Fibroblast of lung (primary cell): ENCODE data around the gene CRNN.

ENCODE experiments used
- EZH2 ChIP-seq: IDR thresholded peaks from 2 replicates; pipeline ENCODE4 v1.5.1; 2012; ENCODE audit warnings: low read length, control low read depth, mild to moderate bottlenecking; ENCODE audit errors: missing control alignments
- TF ChIP-seq, protein P1 (sequence below), 2 donors: IDR thresholded peaks in 1 of 2; conservative IDR thresholded peaks in 1 of 2; 1 replicate in 1 of 2; 2 replicates in 1 of 2; pipeline ENCODE4 v1.5.1; 2011 to 2012; ENCODE audit warnings: low read length in 2 of 2, control low read depth in 1 of 2, inconsistent platforms in 1 of 2, low read depth in 1 of 2, mild to moderate bottlenecking in 1 of 2

- no peak for TF ChIP-seq EZH2
- TF ChIP-seq, protein P1, sequence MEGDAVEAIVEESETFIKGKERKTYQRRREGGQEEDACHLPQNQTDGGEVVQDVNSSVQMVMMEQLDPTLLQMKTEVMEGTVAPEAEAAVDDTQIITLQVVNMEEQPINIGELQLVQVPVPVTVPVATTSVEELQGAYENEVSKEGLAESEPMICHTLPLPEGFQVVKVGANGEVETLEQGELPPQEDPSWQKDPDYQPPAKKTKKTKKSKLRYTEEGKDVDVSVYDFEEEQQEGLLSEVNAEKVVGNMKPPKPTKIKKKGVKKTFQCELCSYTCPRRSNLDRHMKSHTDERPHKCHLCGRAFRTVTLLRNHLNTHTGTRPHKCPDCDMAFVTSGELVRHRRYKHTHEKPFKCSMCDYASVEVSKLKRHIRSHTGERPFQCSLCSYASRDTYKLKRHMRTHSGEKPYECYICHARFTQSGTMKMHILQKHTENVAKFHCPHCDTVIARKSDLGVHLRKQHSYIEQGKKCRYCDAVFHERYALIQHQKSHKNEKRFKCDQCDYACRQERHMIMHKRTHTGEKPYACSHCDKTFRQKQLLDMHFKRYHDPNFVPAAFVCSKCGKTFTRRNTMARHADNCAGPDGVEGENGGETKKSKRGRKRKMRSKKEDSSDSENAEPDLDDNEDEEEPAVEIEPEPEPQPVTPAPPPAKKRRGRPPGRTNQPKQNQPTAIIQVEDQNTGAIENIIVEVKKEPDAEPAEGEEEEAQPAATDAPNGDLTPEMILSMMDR (conservative IDR thresholded peaks at IDR 0.05 in 1 of 2, IDR thresholded peaks at IDR 0.05 in 1 of 2; ENCODE audit: low read depth in 1 of 2, low read length in 2 of 2): no peak
Measured at GRCh38 chr1:152419917-152420316, 5.9 kb upstream of the CRNN start.
